ENCODE results near the gene ADCY9. TPM values are rescaled to one million over a fixed set of nuclear protein-coding genes. Genes with fewer than 3 reads are reported as not detected.

Gene ADCY9
- total RNA-seq, 1 experiment from 2014 or later, result 14.2 TPM

- intact Hi-C loops (cut with micrococcal nuclease), result no loop called here
- ChIA-PET POLR2A (interaction anchor here (0.6 kb wide), 1 partner anchor 152 kb away, joined by 4 read pairs; no protein-coding TSS in a partner anchor), CTCF (interaction anchor here (0.5 to 0.7 kb wide), 2 partner anchors 54 to 169 kb away, joined by 3 read pairs; no protein-coding TSS in a partner anchor)
- no peaks in the 10 kb centered on the region for H3K9me3 Mint-ChIP-seq (ENCODE audit: unreplicated experiment)
- peaks cover 7% of the 10 kb centered on the region for H3K36me3 Mint-ChIP-seq (ENCODE audit: insufficient read depth, unreplicated experiment)
- BruUV-seq (replicated peaks), result no TSS peak
- no peak for TF ChIP-seq CTCF (IDR thresholded peaks at IDR 0.05; ENCODE audit: unreplicated experiment)
- H3K4me3 Mint-ChIP-seq (ENCODE audit: unreplicated experiment), result no peak overlapping the region
- H3K27ac Mint-ChIP-seq (ENCODE audit: low read depth, unreplicated experiment), result no peak overlapping the region
- peaks cover 38% of the 10 kb centered on the region for H3K4me1 Mint-ChIP-seq (ENCODE audit: insufficient read depth, unreplicated experiment)
- DNase-seq (ENCODE audit: unreplicated experiment), result no peak
- H3K27me3 Mint-ChIP-seq (ENCODE audit: insufficient read depth, unreplicated experiment), result no peaks in the 10 kb centered on the region
Measured at GRCh38 chr16:4109250-4109736, 6.9 kb downstream of the ADCY9 start.

- TF ChIP-seq CTCF (IDR thresholded peaks at IDR 0.05; ENCODE audit: unreplicated experiment), result no peak
- POLR2A ChIA-PET, result interaction anchor here (1.5 kb wide), 1 partner anchor 53 kb away, joined by 3 read pairs; no protein-coding TSS in a partner anchor
Measured at GRCh38 chr16:4106516-4106915, 9.7 kb downstream of the ADCY9 start.

DNA sequence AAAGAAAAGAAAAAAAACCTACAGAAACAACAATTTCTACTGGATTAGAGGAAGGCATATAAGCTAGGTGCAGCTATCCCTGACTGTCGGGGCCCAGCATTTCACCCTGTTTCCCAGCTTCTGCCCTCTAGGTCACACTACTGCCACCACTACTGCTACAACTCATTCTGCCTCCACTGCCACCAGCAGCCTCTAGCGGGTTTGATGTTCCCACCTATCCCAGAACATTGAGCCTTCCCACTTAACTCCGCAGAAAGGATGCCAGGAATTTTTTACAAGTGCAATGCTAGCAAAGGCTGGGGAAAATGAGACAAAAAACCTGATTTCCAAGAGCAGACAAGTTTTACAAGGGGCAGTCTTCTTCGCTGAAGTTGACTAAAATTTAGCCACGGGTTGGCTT, 10.4 kb downstream of the ADCY9 start:
- H3K27me3 Mint-ChIP-seq (ENCODE audit: insufficient read depth, unreplicated experiment), result no peaks in the 10 kb centered on the region

More at GRCh38 chr16:4106516-4106915, 9.7 kb downstream of the ADCY9 start:
- no peak for DNase-seq (ENCODE audit: unreplicated experiment)
- Mint-ChIP-seq H3K36me3 (ENCODE audit: insufficient read depth, unreplicated experiment) (peaks cover 6% of the 10 kb centered on the region), H3K27ac (ENCODE audit: low read depth, unreplicated experiment) (no peak overlapping the region), H3K9me3 (ENCODE audit: unreplicated experiment) (no peaks in the 10 kb centered on the region), H3K4me3 (ENCODE audit: unreplicated experiment) (no peak overlapping the region), H3K4me1 (ENCODE audit: insufficient read depth, unreplicated experiment) (peaks cover 13% of the 10 kb centered on the region), H3K27me3 (ENCODE audit: insufficient read depth, unreplicated experiment) (no peaks in the 10 kb centered on the region)
- CTCF ChIA-PET, result interaction anchor here (0.6 kb wide), 1 partner anchor 123 kb away, joined by 3 read pairs; no protein-coding TSS in a partner anchor
- intact Hi-C loops (cut with micrococcal nuclease), result no loop called here
- BruUV-seq (replicated peaks), result no TSS peak

DNA sequence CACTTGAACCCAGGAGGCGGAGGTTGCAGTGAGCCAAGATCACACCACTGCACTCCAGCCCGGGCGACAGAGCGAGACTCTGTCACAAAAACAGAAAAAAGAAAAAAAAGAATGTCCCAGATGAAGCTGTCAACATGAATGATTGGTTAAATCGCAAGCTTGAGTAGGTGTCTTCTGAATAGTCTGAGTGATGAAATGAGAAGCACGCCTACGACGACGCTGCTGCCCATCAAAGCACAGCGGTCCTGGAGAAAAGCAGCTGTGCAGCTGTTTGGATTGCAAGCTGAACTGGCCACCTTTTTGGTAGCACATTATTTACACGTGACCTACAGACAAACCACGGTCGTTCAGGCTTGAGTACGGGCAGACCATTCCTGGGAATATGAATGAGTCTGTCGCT, 12.5 kb downstream of the ADCY9 start:
- Mint-ChIP-seq H3K9me3 (ENCODE audit: unreplicated experiment) (no peaks in the 10 kb centered on the region), H3K36me3 (ENCODE audit: insufficient read depth, unreplicated experiment) (peaks cover 6% of the 10 kb centered on the region), H3K27ac (ENCODE audit: low read depth, unreplicated experiment) (no peak overlapping the region), H3K4me1 (ENCODE audit: insufficient read depth, unreplicated experiment) (no peaks in the 10 kb centered on the region), H3K4me3 (ENCODE audit: unreplicated experiment) (no peak overlapping the region), H3K27me3 (ENCODE audit: insufficient read depth, unreplicated experiment) (no peaks in the 10 kb centered on the region)
- intact Hi-C loops (cut with micrococcal nuclease), result no loop called here
- no TSS peak for BruUV-seq (replicated peaks)
- POLR2A ChIA-PET, result no interaction called here
- CTCF ChIA-PET, result interaction anchor here (1.4 kb wide), 1 partner anchor 150 kb away, joined by 3 read pairs; no protein-coding TSS in a partner anchor
- TF ChIP-seq CTCF (IDR thresholded peaks at IDR 0.05; ENCODE audit: unreplicated experiment), result no peak
- no peak for DNase-seq (ENCODE audit: unreplicated experiment)

More for the DNA sequence above, 10.4 kb downstream of the ADCY9 start:
- ChIA-PET CTCF (interaction anchor here (0.9 kb wide), 1 partner anchor 121 kb away, joined by 4 read pairs; no protein-coding TSS in a partner anchor), POLR2A (interaction anchor here (0.5 to 0.7 kb wide), 2 partner anchors 115 to 119 kb away, joined by 3 read pairs; no protein-coding TSS in a partner anchor)
- H3K4me1 Mint-ChIP-seq (ENCODE audit: insufficient read depth, unreplicated experiment), result peaks cover 8% of the 10 kb centered on the region
- intact Hi-C loops (cut with micrococcal nuclease), result no loop called here
- peaks cover 6% of the 10 kb centered on the region for H3K36me3 Mint-ChIP-seq (ENCODE audit: insufficient read depth, unreplicated experiment)
- H3K4me3 Mint-ChIP-seq (ENCODE audit: unreplicated experiment), result no peak overlapping the region
- TF ChIP-seq CTCF (IDR thresholded peaks at IDR 0.05; ENCODE audit: unreplicated experiment), result no peak
- H3K9me3 Mint-ChIP-seq (ENCODE audit: unreplicated experiment), result no peaks in the 10 kb centered on the region
- H3K27ac Mint-ChIP-seq (ENCODE audit: low read depth, unreplicated experiment), result no peak overlapping the region
- no TSS peak for BruUV-seq (replicated peaks)
- no peak for DNase-seq (ENCODE audit: unreplicated experiment)

Measured in MCF 10A (cell line).